H9 (cell line): ENCODE results near the gene TRMT11. TPM values are rescaled to one million over a fixed set of nuclear protein-coding genes. Genes with fewer than 3 reads are reported as not detected.
A peak's percentile ranks its signal among the peaks of the same experiment; 100 is the strongest.

Source experiments
- DNase-seq: peaks from one replicate; pipeline ENCODE4 v3.0.0-alpha.2; 2017
- H2AFZ ChIP-seq: one replicate; pipeline ENCODE4 v1.6.1; 2013; ENCODE audit warnings: mild to moderate bottlenecking, low read length, control low read depth, moderate library complexity
- H2AK5ac ChIP-seq: 2 replicates; pipeline ENCODE4 v1.6.1; 2013; ENCODE audit warnings: low read length, control low read depth, mixed read lengths; ENCODE audit not compliant: insufficient read length
- H2BK120ac ChIP-seq: one replicate; pipeline ENCODE4 v1.6.1; 2013; ENCODE audit warnings: low read depth, mild to moderate bottlenecking, low read length, control low read depth, inconsistent platforms; ENCODE audit not compliant: poor library complexity, severe bottlenecking
- H2BK12ac ChIP-seq: 2 replicates; pipeline ENCODE4 v1.6.1; 2013; ENCODE audit warnings: low read length, control low read depth, mixed read lengths, low read depth; ENCODE audit not compliant: insufficient read length
- H2BK15ac ChIP-seq: 2 replicates; pipeline ENCODE4 v1.6.1; 2013; ENCODE audit warnings: low read depth, low read length, control low read depth
- H2BK20ac ChIP-seq: one replicate; pipeline ENCODE4 v1.6.1; 2013; ENCODE audit warnings: low read depth, mild to moderate bottlenecking, low read length, control low read depth, inconsistent platforms; ENCODE audit not compliant: poor library complexity, severe bottlenecking
- H2BK5ac ChIP-seq: 2 replicates; pipeline ENCODE4 v1.6.1; 2013; ENCODE audit warnings: low read length, control low read depth, mixed read lengths; ENCODE audit not compliant: insufficient read length
- H3K14ac ChIP-seq: 2 replicates; pipeline ENCODE4 v1.6.1; 2013; ENCODE audit warnings: low read length, control low read depth; ENCODE audit not compliant: insufficient read depth
- H3K18ac ChIP-seq: 2 replicates; pipeline ENCODE4 v1.6.1; 2013; ENCODE audit warnings: low read depth, mild to moderate bottlenecking, mixed read lengths, low read length, control low read depth; ENCODE audit not compliant: insufficient read length
- H3K23ac ChIP-seq: 2 replicates; pipeline ENCODE4 v1.6.1; 2013; ENCODE audit warnings: low read length, control low read depth, mixed read lengths, low read depth; ENCODE audit not compliant: insufficient read length
- H3K23me2 ChIP-seq: 2 replicates; pipeline ENCODE4 v1.6.1; 2013; ENCODE audit warnings: low read depth, mild to moderate bottlenecking, mixed read lengths, low read length, control low read depth; ENCODE audit not compliant: insufficient read length, poor library complexity, severe bottlenecking
- H3K27ac ChIP-seq: 2 replicates; pipeline ENCODE4 v1.5.1; 2013; ENCODE audit warnings: low read length, control low read depth, mixed read lengths, low read depth; ENCODE audit not compliant: insufficient read length
- H3K27me3 ChIP-seq: 2 replicates; pipeline ENCODE4 v1.6.1; 2013; ENCODE audit warnings: low read length, control low read depth, inconsistent platforms; ENCODE audit not compliant: insufficient read depth
- H3K4ac ChIP-seq: 2 replicates; pipeline ENCODE4 v1.6.1; 2013; ENCODE audit warnings: low read depth, mild to moderate bottlenecking, control low read depth, inconsistent platforms, low read length, moderate library complexity
- H3K4me1 ChIP-seq: 2 replicates; pipeline ENCODE4 v1.6.1; 2013; ENCODE audit warnings: low read length, control low read depth, inconsistent platforms; ENCODE audit not compliant: insufficient read depth
- H3K4me2 ChIP-seq: 2 replicates; pipeline ENCODE4 v1.6.1; 2013; ENCODE audit warnings: low read length, control low read depth, mixed read lengths; ENCODE audit not compliant: insufficient read length, insufficient read depth
- H3K56ac ChIP-seq: 2 replicates; pipeline ENCODE4 v1.6.1; 2013; ENCODE audit warnings: low read depth, mild to moderate bottlenecking, mixed read lengths, low read length, control low read depth; ENCODE audit not compliant: insufficient read length
- H3K79me1 ChIP-seq: 2 replicates; pipeline ENCODE4 v1.6.1; 2013; ENCODE audit warnings: low read depth, mild to moderate bottlenecking, moderate library complexity, low read length, control low read depth, inconsistent platforms; ENCODE audit not compliant: insufficient read depth, poor library complexity, severe bottlenecking
- H3K79me2 ChIP-seq: 2 replicates; pipeline ENCODE4 v1.6.1; 2013; ENCODE audit warnings: low read length, control low read depth, inconsistent platforms; ENCODE audit not compliant: insufficient read depth
- H3K9ac ChIP-seq: 2 replicates; pipeline ENCODE4 v1.6.1; 2013; ENCODE audit warnings: low read length, control low read depth, mixed read lengths; ENCODE audit not compliant: insufficient read length; ENCODE audit errors: extremely low read depth
- H3K9me3 ChIP-seq: one replicate; pipeline ENCODE4 v1.6.1; 2013; ENCODE audit warnings: low read depth, low read length, inconsistent platforms; ENCODE audit not compliant: control insufficient read depth
- H3T11ph ChIP-seq: one replicate; pipeline ENCODE4 v1.6.1; 2013; ENCODE audit warnings: mild to moderate bottlenecking, low read length, control low read depth, inconsistent platforms
- H4K20me1 ChIP-seq: one replicate; pipeline ENCODE4 v1.6.1; 2013; ENCODE audit not compliant: control insufficient read depth, insufficient read length, insufficient read depth
- H4K5ac ChIP-seq: 2 replicates; pipeline ENCODE4 v1.6.1; 2013; ENCODE audit warnings: low read depth, mild to moderate bottlenecking, mixed read lengths, low read length, control low read depth; ENCODE audit not compliant: insufficient read length
- H4K8ac ChIP-seq: replicated peaks from 2 replicates; pipeline ENCODE4 v1.6.1; 2013; ENCODE audit warnings: low read length, control low read depth, mixed read lengths, low read depth; ENCODE audit not compliant: insufficient read length
- H4K91ac ChIP-seq: 2 replicates; pipeline ENCODE4 v1.6.1; 2013; ENCODE audit warnings: low read depth, mild to moderate bottlenecking, moderate library complexity, mixed read lengths, low read length, control low read depth; ENCODE audit not compliant: insufficient read length
- H3K27ac Mint-ChIP-seq, 3 experiments: 2 replicates in 2 of 3; 3 replicates in 1 of 3; pipeline ENCODE4 v1.8.0; 2020 to 2021; ENCODE audit warnings: mixed read lengths in 3 of 3, mild to moderate bottlenecking in 1 of 3, moderate library complexity in 1 of 3
- H3K27me3 Mint-ChIP-seq: 2 replicates; pipeline ENCODE4 v1.8.0; 2021; ENCODE audit warnings: low read depth, mild to moderate bottlenecking, moderate library complexity, mixed read lengths
- H3K36me3 Mint-ChIP-seq, 3 experiments: 2 replicates in 2 of 3; 3 replicates in 1 of 3; pipeline ENCODE4 v1.8.0; 2020 to 2021; ENCODE audit warnings: low read depth in 3 of 3, mixed read lengths in 3 of 3; ENCODE audit not compliant: insufficient read depth in 1 of 3
- H3K4me1 Mint-ChIP-seq, 2 experiments: 2 replicates each; pipeline ENCODE4 v1.8.0; 2020; ENCODE audit warnings: mixed read lengths in 2 of 2
- H3K4me3 Mint-ChIP-seq, 2 experiments: 2 replicates in 1 of 2; 3 replicates in 1 of 2; pipeline ENCODE4 v1.8.0; 2020 to 2021; ENCODE audit warnings: mild to moderate bottlenecking in 2 of 2, mixed read lengths in 2 of 2, moderate library complexity in 1 of 2
- H3K9me3 Mint-ChIP-seq, 2 experiments: 2 replicates in 1 of 2; 3 replicates in 1 of 2; pipeline ENCODE4 v1.8.0; 2020; ENCODE audit warnings: mild to moderate bottlenecking in 2 of 2, mixed read lengths in 2 of 2, moderate library complexity in 1 of 2
- WGBS: extraction: QIAGEN DNeasy Blood & Tissue Kit; methylation state at CpG from one replicate; pipeline ENCODE4 v1.1.7; 2013; ENCODE audit warnings: missing lambda C conversion rate, low lambda C conversion rate, mixed read lengths; ENCODE audit not compliant: insufficient read length; ENCODE audit errors: extremely low coverage; 5-methylcytosine and 5-hydroxymethylcytosine counted together
- total RNA-seq: library from RNA; stranded (reverse); gene quantifications from 2 replicates; pipeline ENCODE4 v1.2.1, GENCODE V29; 2021
- TF ChIP-seq, protein P1 (sequence below): fragments of 200-600 bp; sonication (generic); conservative IDR thresholded peaks from 3 replicates; pipeline ENCODE4 v1.8.0; 2021; ENCODE audit warnings: antibody characterized with exemption, mild to moderate bottlenecking

TRMT11 gene
- total RNA-seq, 1 experiment from 2014 or later, result 31.1 TPM

DNA sequence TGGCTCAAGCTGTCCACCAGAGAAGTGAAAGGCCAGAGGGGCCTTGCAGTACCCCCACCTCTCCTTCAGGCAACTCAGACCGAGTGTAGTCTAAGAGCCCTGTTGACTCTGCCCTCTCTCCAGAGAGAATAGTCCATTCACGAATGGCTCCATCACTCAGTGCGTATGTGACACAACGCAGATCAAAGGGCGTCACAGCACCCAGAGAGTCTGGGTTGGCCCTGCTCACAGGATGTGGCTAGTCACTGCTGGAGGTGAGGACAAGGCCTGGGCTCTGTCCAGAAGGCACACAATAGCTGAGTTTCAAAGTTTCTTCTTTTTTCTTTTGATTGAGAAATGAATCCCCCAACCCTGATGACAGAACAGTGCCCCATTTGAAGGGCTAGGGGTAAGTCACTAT lies 74.1 kb downstream of the TRMT11 start:
- Mint-ChIP-seq H3K9me3 (no peaks in the 10 kb centered on the region), H3K4me1 (peaks cover 11 to 15% of the 10 kb centered on the region in 2 experiments), H3K4me3 (no peak overlapping the region), H3K36me3 (no peaks in the 10 kb centered on the region; a peak in 2 of 7 replicates), H3K27me3 (no peaks in the 10 kb centered on the region), H3K27ac (peak overlapping the region in 1 of 3 experiments; percentile 52; a peak in 2 of 7 replicates)
- Histone ChIP-seq H2BK5ac (no peak overlapping the region), H2BK20ac (no peak overlapping the region), H4K8ac (no peak overlapping the region), H4K5ac (no peak overlapping the region), H2BK120ac (no peak overlapping the region), H3K23ac (no peak overlapping the region), H2AFZ (no peak overlapping the region), H2BK15ac (no peak overlapping the region), H4K91ac (no peak overlapping the region), H3K9ac (no peak overlapping the region), H3K27me3 (no peaks in the 10 kb centered on the region), H2AK5ac (no peak overlapping the region), H2BK12ac (no peak overlapping the region), H3K9me3 (no peaks in the 10 kb centered on the region), H3K4me1 (no peaks in the 10 kb centered on the region; the same call in 1 of the 2 replicates), H4K20me1 (no peaks in the 10 kb centered on the region), H3K56ac (no peak overlapping the region), H3K27ac (no peak overlapping the region), H3K4ac (no peak overlapping the region), H3K14ac (no peak overlapping the region), H3T11ph (no peak overlapping the region), H3K23me2 (no peaks in the 10 kb centered on the region), H3K4me2 (no peak overlapping the region), H3K79me1 (no peaks in the 10 kb centered on the region), H3K18ac (no peak overlapping the region), H3K79me2 (no peaks in the 10 kb centered on the region)
- no CpG with 5 or more reads among the region's 5 CpGs for WGBS
- TF ChIP-seq, protein P1, sequence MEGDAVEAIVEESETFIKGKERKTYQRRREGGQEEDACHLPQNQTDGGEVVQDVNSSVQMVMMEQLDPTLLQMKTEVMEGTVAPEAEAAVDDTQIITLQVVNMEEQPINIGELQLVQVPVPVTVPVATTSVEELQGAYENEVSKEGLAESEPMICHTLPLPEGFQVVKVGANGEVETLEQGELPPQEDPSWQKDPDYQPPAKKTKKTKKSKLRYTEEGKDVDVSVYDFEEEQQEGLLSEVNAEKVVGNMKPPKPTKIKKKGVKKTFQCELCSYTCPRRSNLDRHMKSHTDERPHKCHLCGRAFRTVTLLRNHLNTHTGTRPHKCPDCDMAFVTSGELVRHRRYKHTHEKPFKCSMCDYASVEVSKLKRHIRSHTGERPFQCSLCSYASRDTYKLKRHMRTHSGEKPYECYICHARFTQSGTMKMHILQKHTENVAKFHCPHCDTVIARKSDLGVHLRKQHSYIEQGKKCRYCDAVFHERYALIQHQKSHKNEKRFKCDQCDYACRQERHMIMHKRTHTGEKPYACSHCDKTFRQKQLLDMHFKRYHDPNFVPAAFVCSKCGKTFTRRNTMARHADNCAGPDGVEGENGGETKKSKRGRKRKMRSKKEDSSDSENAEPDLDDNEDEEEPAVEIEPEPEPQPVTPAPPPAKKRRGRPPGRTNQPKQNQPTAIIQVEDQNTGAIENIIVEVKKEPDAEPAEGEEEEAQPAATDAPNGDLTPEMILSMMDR, result no peak
- DNase-seq, result no peak
